ENCODE data around the gene PIGS.

The PIGS gene

DNA sequence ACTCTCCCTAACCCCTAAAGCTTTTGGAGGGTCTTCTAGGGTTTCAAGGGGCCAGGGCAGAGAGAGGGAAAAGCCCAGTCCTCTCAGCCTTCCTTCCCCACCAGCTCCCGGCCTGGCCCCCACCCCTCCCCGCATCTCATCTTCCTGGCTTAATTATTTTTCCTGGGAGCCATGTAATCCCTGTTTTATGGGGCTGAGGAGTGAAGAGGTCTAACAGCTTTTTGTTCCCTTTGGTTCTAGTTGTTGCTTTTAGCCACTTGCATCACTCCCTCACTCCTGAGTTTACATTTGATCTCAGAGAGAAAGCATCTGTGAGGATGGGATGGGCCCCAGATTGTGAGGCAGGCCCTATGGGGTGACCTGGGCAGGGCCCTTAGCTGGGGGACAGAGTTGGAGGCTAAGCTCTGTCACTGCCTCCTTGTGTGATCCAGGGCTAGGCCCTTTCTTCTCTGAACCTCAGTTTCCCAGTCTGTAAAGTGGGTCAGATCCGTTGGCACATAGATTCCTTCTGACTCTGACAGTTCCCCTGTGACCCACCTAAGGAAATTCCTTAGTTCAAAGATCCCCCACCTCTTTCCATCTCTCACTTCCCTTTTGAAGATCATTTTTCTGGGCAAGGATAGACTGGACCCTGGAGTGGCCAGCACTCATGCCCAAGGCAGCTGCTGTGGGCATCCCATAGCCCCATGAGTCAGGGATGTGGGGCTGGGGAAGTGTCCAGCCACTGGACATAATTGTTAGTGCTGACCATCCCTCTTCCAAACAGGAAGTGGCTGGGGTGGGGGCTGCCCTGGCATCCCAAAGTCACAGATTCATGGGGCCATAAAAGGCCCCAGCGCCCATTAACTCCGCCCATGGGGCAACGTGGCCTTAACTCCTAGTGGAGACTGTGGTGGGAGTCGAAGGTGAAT, 39.0 kb downstream of the PIGS start:
- H3K27ac ChIP-seq (ENCODE audit: insufficient read depth in 1 of 2, low read depth in 1 of 2, low read length in 2 of 2, poor library complexity in 1 of 2, severe bottlenecking in 2 of 2): no peak overlapping the region
- H3K4me1 ChIP-seq (ENCODE audit: control extremely low read depth in 1 of 4, control insufficient read depth in 4 of 4, insufficient read depth in 4 of 4, low read length in 3 of 4): no peaks in the 10 kb centered on the region
- 95% methylated on average over 5 of the region's 7 CpGs for WGBS (ENCODE audit: insufficient coverage)
- ChIA-PET CTCF (interaction anchor here (1.2 to 19.4 kb wide), 4 partner anchors 8 to 44 kb away, joined by 3 to 260 read pairs (median 8); partner anchors contain the start of gene ALDOC), POLR2A (no interaction called here)
- H3K27me3 ChIP-seq (replicated peaks in 2 of 5; ENCODE audit: control insufficient read depth in 4 of 5, insufficient read depth in 5 of 5, low read length in 4 of 5): no peaks in the 10 kb centered on the region
- no peak overlapping the region for H3K4me3 ChIP-seq (ENCODE audit: control insufficient read depth in 1 of 7, extremely low read depth in 1 of 7, insufficient read depth in 4 of 7, low read depth in 2 of 7, low read length in 6 of 7)
- H3K9me3 ChIP-seq (ENCODE audit: control extremely low read depth in 1 of 5, control insufficient read depth in 4 of 5, insufficient read depth in 2 of 5, low read depth in 1 of 5, low read length in 4 of 5): no peaks in the 10 kb centered on the region
- H3K36me3 ChIP-seq (ENCODE audit: control insufficient read depth in 4 of 4, insufficient read depth in 4 of 4, low read length in 3 of 4): no peaks in the 10 kb centered on the region
- DNase-seq: no peak

DNA sequence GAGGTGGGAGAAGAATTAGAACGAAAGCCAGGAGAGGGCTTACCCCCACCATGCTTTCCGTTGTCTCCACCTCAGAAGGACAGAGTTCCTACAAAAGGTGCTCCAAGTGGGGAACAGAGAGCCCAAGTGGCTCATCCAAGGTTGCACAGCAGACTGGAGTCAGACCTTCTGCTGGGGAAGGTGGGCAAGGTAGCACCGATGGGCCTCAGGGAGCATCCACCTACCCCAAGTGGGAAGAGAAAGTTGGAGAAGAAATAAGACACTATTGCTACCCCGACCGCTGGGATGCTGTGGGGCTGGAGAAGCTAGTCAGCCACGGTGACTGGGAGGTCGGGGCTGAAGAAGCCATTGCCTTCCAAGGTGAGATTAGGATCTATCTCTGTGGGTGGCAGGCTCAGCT, 40.4 kb downstream of the PIGS start:
- Histone ChIP-seq H3K4me3 (ENCODE audit: control insufficient read depth in 1 of 7, extremely low read depth in 1 of 7, insufficient read depth in 4 of 7, low read depth in 2 of 7, low read length in 6 of 7) (no peak overlapping the region), H3K9me3 (ENCODE audit: control extremely low read depth in 1 of 5, control insufficient read depth in 4 of 5, insufficient read depth in 2 of 5, low read depth in 1 of 5, low read length in 4 of 5) (no peaks in the 10 kb centered on the region), H3K4me1 (ENCODE audit: control extremely low read depth in 1 of 4, control insufficient read depth in 4 of 4, insufficient read depth in 4 of 4, low read length in 3 of 4) (no peaks in the 10 kb centered on the region), H3K27ac (ENCODE audit: insufficient read depth in 1 of 2, low read depth in 1 of 2, low read length in 2 of 2, poor library complexity in 1 of 2, severe bottlenecking in 2 of 2) (no peak overlapping the region), H3K27me3 (replicated peaks in 2 of 5; ENCODE audit: control insufficient read depth in 4 of 5, insufficient read depth in 5 of 5, low read length in 4 of 5) (no peaks in the 10 kb centered on the region), H3K36me3 (ENCODE audit: control insufficient read depth in 4 of 4, insufficient read depth in 4 of 4, low read length in 3 of 4) (no peaks in the 10 kb centered on the region)
- CTCF ChIA-PET: interaction anchor here (1.2 to 19.4 kb wide), 4 partner anchors 9 to 45 kb away, joined by 3 to 260 read pairs (median 8); partner anchors contain the start of gene ALDOC
- no peak for DNase-seq
- WGBS (ENCODE audit: insufficient coverage): 80% methylated on average over 7 of the region's 7 CpGs
- POLR2A ChIA-PET: no interaction called here

DNA sequence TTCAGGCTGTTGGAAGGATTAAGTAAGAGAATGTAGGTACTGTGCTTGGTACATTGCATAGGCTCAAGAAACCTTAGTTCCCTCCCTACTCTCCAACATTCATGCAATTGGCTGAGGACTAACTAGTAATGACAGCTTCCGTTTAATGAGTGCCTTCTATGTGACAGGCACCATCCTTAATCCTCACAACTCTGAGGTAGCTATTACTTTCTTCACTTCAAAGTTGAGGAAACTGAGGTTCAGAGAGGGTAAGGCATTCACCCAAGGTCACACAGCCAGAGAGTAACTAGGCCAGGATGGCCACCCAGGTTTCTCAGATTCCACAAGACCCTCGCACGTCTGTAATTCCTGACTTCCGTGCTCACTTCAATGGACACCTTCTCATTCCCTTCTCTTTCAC, 41.1 kb downstream of the PIGS start:
- WGBS (ENCODE audit: insufficient coverage): 100% methylated on average over 3 of the region's 4 CpGs
- CTCF ChIA-PET: interaction anchor here (0.6 to 19.4 kb wide), 2 partner anchors 33 to 93 kb away, joined by 3 to 260 read pairs; no protein-coding TSS in a partner anchor
- Histone ChIP-seq H3K27ac (ENCODE audit: insufficient read depth in 1 of 2, low read depth in 1 of 2, low read length in 2 of 2, poor library complexity in 1 of 2, severe bottlenecking in 2 of 2) (no peak overlapping the region), H3K36me3 (ENCODE audit: control insufficient read depth in 4 of 4, insufficient read depth in 4 of 4, low read length in 3 of 4) (no peaks in the 10 kb centered on the region), H3K4me3 (ENCODE audit: control insufficient read depth in 1 of 7, extremely low read depth in 1 of 7, insufficient read depth in 4 of 7, low read depth in 2 of 7, low read length in 6 of 7) (no peak overlapping the region), H3K4me1 (ENCODE audit: control extremely low read depth in 1 of 4, control insufficient read depth in 4 of 4, insufficient read depth in 4 of 4, low read length in 3 of 4) (no peaks in the 10 kb centered on the region), H3K27me3 (replicated peaks in 2 of 5; ENCODE audit: control insufficient read depth in 4 of 5, insufficient read depth in 5 of 5, low read length in 4 of 5) (no peaks in the 10 kb centered on the region), H3K9me3 (ENCODE audit: control extremely low read depth in 1 of 5, control insufficient read depth in 4 of 5, insufficient read depth in 2 of 5, low read depth in 1 of 5, low read length in 4 of 5) (no peaks in the 10 kb centered on the region)
- no peak for DNase-seq
- POLR2A ChIA-PET: no interaction called here

DNA sequence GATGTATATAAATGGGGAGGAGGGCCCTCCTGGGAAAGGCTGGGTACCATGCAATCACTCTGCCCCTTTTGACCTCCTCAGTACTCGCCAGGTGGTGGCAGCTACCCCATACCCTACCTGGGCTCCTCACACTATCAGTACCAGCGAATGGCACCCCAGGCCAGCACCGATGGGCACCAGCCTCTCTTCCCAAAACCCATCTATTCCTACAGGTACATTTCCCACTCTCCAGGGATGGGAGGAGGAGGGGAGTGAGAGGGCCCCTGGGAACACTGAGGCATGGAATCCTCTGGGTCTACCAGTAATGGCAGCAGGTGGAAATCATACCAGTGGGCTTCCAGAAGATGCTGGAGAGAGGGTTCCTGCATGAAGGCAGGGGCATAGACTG, 42.3 kb downstream of the PIGS start:
- no peak overlapping the region for H3K4me3 ChIP-seq (ENCODE audit: control insufficient read depth in 1 of 7, extremely low read depth in 1 of 7, insufficient read depth in 4 of 7, low read depth in 2 of 7, low read length in 6 of 7)
- no peak overlapping the region for H3K27ac ChIP-seq (ENCODE audit: insufficient read depth in 1 of 2, low read depth in 1 of 2, low read length in 2 of 2, poor library complexity in 1 of 2, severe bottlenecking in 2 of 2)
- no peaks in the 10 kb centered on the region for H3K36me3 ChIP-seq (ENCODE audit: control insufficient read depth in 4 of 4, insufficient read depth in 4 of 4, low read length in 3 of 4)
- no peaks in the 10 kb centered on the region for H3K27me3 ChIP-seq (replicated peaks in 2 of 5; ENCODE audit: control insufficient read depth in 4 of 5, insufficient read depth in 5 of 5, low read length in 4 of 5)
- no peaks in the 10 kb centered on the region for H3K4me1 ChIP-seq (ENCODE audit: control extremely low read depth in 1 of 4, control insufficient read depth in 4 of 4, insufficient read depth in 4 of 4, low read length in 3 of 4)
- no peaks in the 10 kb centered on the region for H3K9me3 ChIP-seq (ENCODE audit: control extremely low read depth in 1 of 5, control insufficient read depth in 4 of 5, insufficient read depth in 2 of 5, low read depth in 1 of 5, low read length in 4 of 5)
- DNase-seq: no peak
- POLR2A ChIA-PET: no interaction called here
- no CpG with 5 or more reads among the region's 3 CpGs for WGBS (ENCODE audit: insufficient coverage)
- CTCF ChIA-PET: interaction anchor here (1.6 to 19.4 kb wide), 2 partner anchors 18 to 32 kb away, joined by 4 to 260 read pairs; no protein-coding TSS in a partner anchor

DNA sequence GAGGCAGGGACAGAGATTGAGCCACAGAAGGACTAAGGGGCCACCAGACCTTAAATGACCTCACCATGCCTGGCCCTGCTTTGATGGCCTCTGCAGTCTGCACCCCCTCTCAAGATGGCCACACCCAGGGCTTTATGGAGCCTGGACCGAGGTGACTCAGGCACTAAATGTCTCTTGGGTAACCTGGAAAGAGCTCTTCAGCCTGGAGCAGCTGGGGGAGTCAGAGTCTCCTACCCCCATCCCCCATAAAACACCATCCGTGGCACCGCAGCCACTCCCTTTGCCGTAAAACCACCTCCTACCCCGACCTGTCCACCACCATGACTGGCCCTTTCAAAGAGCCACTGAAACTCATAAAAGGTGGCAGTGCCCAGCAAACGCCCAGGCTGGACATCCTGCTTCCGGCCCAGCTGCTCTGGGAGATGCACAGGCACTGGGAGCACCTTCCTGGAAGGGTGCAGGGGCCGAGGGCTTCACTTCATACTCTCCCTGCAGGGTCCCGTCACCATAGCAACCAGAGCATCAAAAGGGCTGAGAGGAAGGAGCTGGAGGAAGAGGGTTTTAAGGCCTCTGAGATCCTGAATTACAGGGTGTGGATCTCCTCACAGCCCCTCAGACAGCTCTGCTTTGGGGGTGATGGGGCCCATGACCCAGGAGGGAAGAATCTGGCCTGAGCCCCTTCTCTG, 42.9 kb downstream of the PIGS start:
- ChIA-PET CTCF (interaction anchor here (1.6 to 19.4 kb wide), 2 partner anchors 19 to 32 kb away, joined by 4 to 260 read pairs; no protein-coding TSS in a partner anchor), POLR2A (no interaction called here)
- Histone ChIP-seq H3K27ac (ENCODE audit: insufficient read depth in 1 of 2, low read depth in 1 of 2, low read length in 2 of 2, poor library complexity in 1 of 2, severe bottlenecking in 2 of 2) (no peak overlapping the region), H3K27me3 (replicated peaks in 2 of 5; ENCODE audit: control insufficient read depth in 4 of 5, insufficient read depth in 5 of 5, low read length in 4 of 5) (no peaks in the 10 kb centered on the region), H3K36me3 (ENCODE audit: control insufficient read depth in 4 of 4, insufficient read depth in 4 of 4, low read length in 3 of 4) (no peaks in the 10 kb centered on the region), H3K9me3 (ENCODE audit: control extremely low read depth in 1 of 5, control insufficient read depth in 4 of 5, insufficient read depth in 2 of 5, low read depth in 1 of 5, low read length in 4 of 5) (no peaks in the 10 kb centered on the region), H3K4me1 (ENCODE audit: control extremely low read depth in 1 of 4, control insufficient read depth in 4 of 4, insufficient read depth in 4 of 4, low read length in 3 of 4) (no peaks in the 10 kb centered on the region), H3K4me3 (ENCODE audit: control insufficient read depth in 1 of 7, extremely low read depth in 1 of 7, insufficient read depth in 4 of 7, low read depth in 2 of 7, low read length in 6 of 7) (no peak overlapping the region)
- no peak for DNase-seq
- WGBS (ENCODE audit: insufficient coverage): 86% methylated on average over 9 of the region's 9 CpGs

DNA sequence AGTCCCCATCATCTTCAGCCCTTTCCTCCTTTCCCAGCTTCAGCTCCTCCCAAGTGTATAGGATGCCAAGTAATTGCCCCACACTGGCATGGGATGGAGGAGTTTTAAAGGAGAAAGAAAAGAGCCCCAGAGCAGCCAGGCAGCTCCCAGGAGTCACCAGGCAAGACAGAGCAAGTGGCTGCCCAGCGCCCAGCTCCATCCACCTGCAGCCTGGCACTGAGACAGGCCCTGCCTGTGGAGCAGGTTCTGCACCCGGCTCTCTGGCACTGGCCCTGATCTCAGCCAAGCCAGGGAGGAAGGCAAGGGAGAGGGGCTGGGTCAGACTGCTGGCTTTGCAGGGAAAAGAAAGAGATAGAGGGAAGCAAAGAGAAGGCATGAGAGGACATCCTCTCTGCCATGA, 43.5 kb downstream of the PIGS start:
- Histone ChIP-seq H3K36me3 (ENCODE audit: control insufficient read depth in 4 of 4, insufficient read depth in 4 of 4, low read length in 3 of 4) (no peaks in the 10 kb centered on the region), H3K27ac (ENCODE audit: insufficient read depth in 1 of 2, low read depth in 1 of 2, low read length in 2 of 2, poor library complexity in 1 of 2, severe bottlenecking in 2 of 2) (no peak overlapping the region), H3K9me3 (ENCODE audit: control extremely low read depth in 1 of 5, control insufficient read depth in 4 of 5, insufficient read depth in 2 of 5, low read depth in 1 of 5, low read length in 4 of 5) (no peaks in the 10 kb centered on the region), H3K4me1 (ENCODE audit: control extremely low read depth in 1 of 4, control insufficient read depth in 4 of 4, insufficient read depth in 4 of 4, low read length in 3 of 4) (no peaks in the 10 kb centered on the region), H3K27me3 (replicated peaks in 2 of 5; ENCODE audit: control insufficient read depth in 4 of 5, insufficient read depth in 5 of 5, low read length in 4 of 5) (no peaks in the 10 kb centered on the region), H3K4me3 (ENCODE audit: control insufficient read depth in 1 of 7, extremely low read depth in 1 of 7, insufficient read depth in 4 of 7, low read depth in 2 of 7, low read length in 6 of 7) (no peak overlapping the region)
- WGBS (ENCODE audit: insufficient coverage): 100% methylated on average over 2 of the region's 2 CpGs
- ChIA-PET CTCF (interaction anchor here (19.4 kb wide), 1 partner anchor 31 kb away, joined by 260 read pairs; no protein-coding TSS in a partner anchor), POLR2A (no interaction called here)
- DNase-seq: no peak

Data from common myeloid progenitor, CD34-positive (primary cell).